Peyer's patch (tissue), 4 donors: Measurements from ENCODE around the gene FBRSL1. TPM values are rescaled to one million over a fixed set of nuclear protein-coding genes. Genes with fewer than 3 reads are reported as not detected.

Experiments
- DNase-seq, 3 donors: peaks; one replicate each; pipeline ENCODE4 v3.0.0-alpha.2; 2017 to 2019
- H3K27ac ChIP-seq, 4 donors: fragments of 200-600 bp; sonication (generic); one replicate each; pipeline ENCODE4 v1.5.1; 2016 to 2019
- H3K27me3 ChIP-seq, 2 donors: fragments of 200-600 bp; sonication (generic); one replicate each; pipeline ENCODE4 v1.5.1; 2019
- H3K36me3 ChIP-seq, 3 donors: fragments of 200-600 bp; sonication (generic); one replicate each; pipeline ENCODE4 v1.5.1; 2016 to 2019
- H3K4me1 ChIP-seq, 4 donors: fragments of 200-600 bp; sonication (generic); one replicate each; pipeline ENCODE4 v1.5.1; 2016 to 2019
- H3K4me3 ChIP-seq, 4 donors: fragments of 200-600 bp; sonication (generic); 1 replicate in 3 of 4; 2 replicates in 1 of 4; pipeline ENCODE4 v1.5.1; 2016 to 2019; ENCODE audit warnings: mild to moderate bottlenecking in 1 of 4
- H3K9me3 ChIP-seq, 4 donors: fragments of 200-600 bp; sonication (generic); one replicate each; pipeline ENCODE4 v1.5.1; 2016 to 2019; ENCODE audit warnings: mild to moderate bottlenecking in 1 of 4
- POLR2A ChIP-seq, 2 donors: fragments of 450-650 bp; IDR thresholded peaks; one replicate each; pipeline ENCODE4 v1.5.1; 2017; ENCODE audit warnings: antibody characterized with exemption in 2 of 2, mild to moderate bottlenecking in 2 of 2, moderate library complexity in 2 of 2
- total RNA-seq, 4 donors: library from RNA; depleted of rRNA; stranded (reverse); fragments of >200 nt; gene quantifications; one replicate each; pipeline ENCODE4 v1.1.0, GENCODE V29; 2016
- TF ChIP-seq, protein P1 (sequence below), 6 experiments: fragments of 450-650 bp in 4 of 6; fragments of 200-600 bp in 2 of 6; sonication (generic) in 1 of 6; IDR thresholded peaks; one replicate each; pipeline ENCODE4 v1.5.1; 2017 to 2019; ENCODE audit warnings: antibody characterized with exemption in 6 of 6, mild to moderate bottlenecking in 3 of 6, moderate library complexity in 1 of 6

FBRSL1 gene
- total RNA-seq, 4 donors from 2014 or later, result 48.3 to 484 (median 63.5) TPM

- Histone ChIP-seq H3K36me3 (peaks cover 0 to 22% (median 0%) of the 10 kb centered on the region in 3 donors), H3K4me1 (peaks cover 0 to 8% (median 2%) of the 10 kb centered on the region in 4 donors), H3K9me3 (no peaks in the 10 kb centered on the region), H3K27me3 (no peaks in the 10 kb centered on the region), H3K4me3 (no peak overlapping the region), H3K27ac (no peak overlapping the region)
- no peak for TF ChIP-seq POLR2A (IDR thresholded peaks at IDR 0.05)
- TF ChIP-seq, protein P1, sequence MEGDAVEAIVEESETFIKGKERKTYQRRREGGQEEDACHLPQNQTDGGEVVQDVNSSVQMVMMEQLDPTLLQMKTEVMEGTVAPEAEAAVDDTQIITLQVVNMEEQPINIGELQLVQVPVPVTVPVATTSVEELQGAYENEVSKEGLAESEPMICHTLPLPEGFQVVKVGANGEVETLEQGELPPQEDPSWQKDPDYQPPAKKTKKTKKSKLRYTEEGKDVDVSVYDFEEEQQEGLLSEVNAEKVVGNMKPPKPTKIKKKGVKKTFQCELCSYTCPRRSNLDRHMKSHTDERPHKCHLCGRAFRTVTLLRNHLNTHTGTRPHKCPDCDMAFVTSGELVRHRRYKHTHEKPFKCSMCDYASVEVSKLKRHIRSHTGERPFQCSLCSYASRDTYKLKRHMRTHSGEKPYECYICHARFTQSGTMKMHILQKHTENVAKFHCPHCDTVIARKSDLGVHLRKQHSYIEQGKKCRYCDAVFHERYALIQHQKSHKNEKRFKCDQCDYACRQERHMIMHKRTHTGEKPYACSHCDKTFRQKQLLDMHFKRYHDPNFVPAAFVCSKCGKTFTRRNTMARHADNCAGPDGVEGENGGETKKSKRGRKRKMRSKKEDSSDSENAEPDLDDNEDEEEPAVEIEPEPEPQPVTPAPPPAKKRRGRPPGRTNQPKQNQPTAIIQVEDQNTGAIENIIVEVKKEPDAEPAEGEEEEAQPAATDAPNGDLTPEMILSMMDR (IDR thresholded peaks at IDR 0.05), result no peak
- DNase-seq, result no peak
These were observed 31.2 kb downstream of the FBRSL1 start for GRCh38 chr12:132521200-132521580.

DNA sequence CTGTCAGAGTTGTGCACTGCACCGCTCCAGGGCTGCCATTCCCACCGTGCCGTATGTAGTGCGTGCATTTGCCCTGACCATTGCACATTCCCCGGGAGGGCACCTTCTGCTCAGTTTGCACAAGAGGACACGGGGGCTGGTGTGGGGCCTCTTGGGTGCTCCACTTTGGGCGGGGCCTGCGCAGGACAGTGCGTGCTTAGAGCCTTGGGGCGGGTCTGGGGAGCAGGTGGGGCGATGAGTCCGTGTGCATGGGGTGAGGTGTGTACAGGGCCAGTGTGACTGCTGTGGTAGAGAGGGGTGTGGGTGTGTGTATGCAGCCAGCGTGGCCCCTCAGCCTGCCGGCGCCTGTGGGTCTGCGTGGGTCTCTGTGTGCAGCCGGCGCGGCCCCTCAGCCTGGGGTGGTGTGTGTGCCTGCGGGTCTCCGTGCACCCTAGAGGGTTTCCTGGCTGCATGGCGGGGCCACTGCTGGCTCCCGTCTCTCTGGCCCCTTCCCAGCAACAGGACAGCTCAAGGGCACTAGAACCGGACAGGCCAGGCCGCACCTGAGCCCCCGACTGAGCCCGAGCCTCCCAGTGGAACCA lies 31.9 kb downstream of the FBRSL1 start:
- H3K27ac ChIP-seq, result no peak overlapping the region
- H3K36me3 ChIP-seq, result peaks cover 0 to 22% (median 0%) of the 10 kb centered on the region in 3 donors
- H3K4me1 ChIP-seq, result peaks cover 0 to 8% (median 2%) of the 10 kb centered on the region in 4 donors
- H3K27me3 ChIP-seq, result no peaks in the 10 kb centered on the region
- H3K4me3 ChIP-seq, result no peak overlapping the region
- no peak for TF ChIP-seq POLR2A (IDR thresholded peaks at IDR 0.05)
- TF ChIP-seq, protein P1 (IDR thresholded peaks at IDR 0.05), result no peak
- H3K9me3 ChIP-seq, result no peaks in the 10 kb centered on the region
- no peak for DNase-seq

DNA sequence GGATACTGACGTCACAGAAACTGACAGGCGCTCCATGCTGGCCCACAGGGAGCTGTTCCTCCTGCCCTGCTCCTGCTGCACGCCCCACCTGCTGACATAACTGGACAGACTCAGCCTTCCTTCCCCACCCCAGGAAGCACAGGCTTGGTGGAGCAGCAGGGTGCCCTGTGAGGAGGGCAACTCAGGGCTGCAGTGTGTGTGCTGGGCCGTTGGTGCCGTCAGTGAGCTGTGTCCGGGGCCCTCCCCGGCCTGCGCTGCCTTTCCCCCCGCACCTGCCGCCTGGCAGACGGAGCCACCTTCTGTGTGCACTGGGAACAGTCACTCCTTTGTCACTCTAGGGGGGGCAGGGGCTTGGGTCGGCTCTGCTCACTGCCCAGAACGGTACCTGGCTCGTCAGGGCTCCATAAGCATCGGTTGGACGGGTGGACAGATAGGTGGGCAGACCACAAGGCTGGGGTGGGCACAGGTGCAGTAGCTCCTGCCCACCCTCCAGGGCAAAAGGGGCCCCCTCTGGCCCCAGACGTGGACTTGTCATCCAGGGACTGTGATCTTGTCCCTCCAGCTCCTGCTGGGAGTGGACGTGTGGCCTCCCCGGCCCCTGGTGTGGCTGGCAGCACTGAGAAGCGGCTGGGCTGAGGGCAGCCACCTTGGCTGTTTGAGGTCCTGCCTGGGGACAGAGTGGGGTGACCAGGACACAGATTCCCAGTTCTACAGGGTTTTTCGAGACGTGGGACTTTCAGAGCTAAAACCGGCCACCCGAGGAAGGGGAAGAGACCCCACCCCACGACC lies 32.8 kb downstream of the FBRSL1 start:
- Histone ChIP-seq H3K27ac (no peak overlapping the region), H3K4me3 (no peak overlapping the region), H3K27me3 (no peaks in the 10 kb centered on the region), H3K4me1 (peaks cover 0 to 8% (median 2%) of the 10 kb centered on the region in 4 donors), H3K9me3 (no peaks in the 10 kb centered on the region), H3K36me3 (peaks cover 0 to 20% (median 0%) of the 10 kb centered on the region in 3 donors)
- DNase-seq, result no peak
- TF ChIP-seq, protein P1 (IDR thresholded peaks at IDR 0.05), result no peak
- no peak for TF ChIP-seq POLR2A (IDR thresholded peaks at IDR 0.05)

DNA sequence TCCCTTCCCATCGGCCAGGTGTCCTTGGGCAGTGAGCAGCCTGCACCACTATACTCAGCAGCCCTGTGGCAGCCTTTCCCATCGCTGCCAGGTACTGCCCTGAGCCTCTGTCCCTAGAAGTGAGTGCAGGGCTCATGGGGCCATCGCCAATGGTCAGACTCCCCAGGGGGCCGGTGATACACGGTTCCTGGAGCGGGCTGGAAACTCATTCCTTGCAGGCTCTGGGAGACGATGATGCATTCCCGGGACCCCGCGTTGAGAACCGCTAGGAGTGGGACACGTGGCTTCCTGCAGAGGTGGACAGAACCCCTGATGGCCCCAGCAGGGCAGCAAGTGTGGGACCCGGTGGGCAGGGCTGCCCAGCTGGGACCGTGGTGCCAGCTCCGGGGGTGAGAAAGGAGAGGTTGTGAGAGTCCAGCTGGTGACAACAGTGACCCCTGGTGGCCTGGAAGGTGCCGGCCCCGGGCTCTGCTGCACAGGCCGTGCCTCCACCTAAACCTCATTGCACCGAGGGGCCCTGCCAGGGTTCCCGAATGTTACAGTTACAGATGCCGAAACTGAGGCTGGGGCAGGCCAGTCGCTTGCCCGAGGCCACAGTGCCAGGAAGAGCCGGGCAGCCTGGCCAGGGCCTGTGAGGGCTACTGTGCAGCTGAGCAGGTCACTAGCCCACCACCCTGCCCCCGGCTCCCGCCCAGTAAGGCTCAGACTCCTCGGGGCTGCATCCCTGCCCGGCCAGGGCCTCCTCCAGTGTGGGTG lies 33.8 kb downstream of the FBRSL1 start:
- no peak overlapping the region for H3K27ac ChIP-seq
- peaks cover 0 to 8% (median 2%) of the 10 kb centered on the region in 4 donors for H3K4me1 ChIP-seq
- no peaks in the 10 kb centered on the region for H3K27me3 ChIP-seq
- peaks cover 0 to 19% (median 0%) of the 10 kb centered on the region in 3 donors for H3K36me3 ChIP-seq
- DNase-seq, result peak; percentile 79 to 89 (median 81)
- H3K9me3 ChIP-seq, result no peaks in the 10 kb centered on the region
- no peak for TF ChIP-seq POLR2A (IDR thresholded peaks at IDR 0.05)
- TF ChIP-seq, protein P1 (IDR thresholded peaks at IDR 0.05), result peak; percentile 55 to 92 (median 71)
- H3K4me3 ChIP-seq, result no peak overlapping the region

- DNase-seq, result no peak
- Histone ChIP-seq H3K27me3 (no peaks in the 10 kb centered on the region), H3K36me3 (peaks cover 0 to 20% (median 0%) of the 10 kb centered on the region in 3 donors), H3K4me1 (peaks cover 0 to 8% (median 2%) of the 10 kb centered on the region in 4 donors), H3K4me3 (no peak overlapping the region), H3K9me3 (no peaks in the 10 kb centered on the region), H3K27ac (no peak overlapping the region)
- no peak for TF ChIP-seq POLR2A (IDR thresholded peaks at IDR 0.05)
- TF ChIP-seq, protein P1 (IDR thresholded peaks at IDR 0.05), result no peak
These were observed 34.5 kb downstream of the FBRSL1 start for GRCh38 chr12:132524405-132524804.
